GM21390 (cell line): Measurements from ENCODE around the gene PDZRN4.
"Not testable (repeated sequence)": the region's sequence is repeated elsewhere in the genome, so short reads cannot be mapped to it uniquely, and the experiment has no call there.

Experiments
- ATAC-seq: cut with Tn5 transposase; IDR thresholded peaks from one replicate; pipeline ENCODE4 v1.9.1; 2021; ENCODE audit not compliant: unreplicated experiment

Gene PDZRN4

GRCh38 chr12:41277946-41278267 is 89.8 kb downstream of the PDZRN4 start:
- ATAC-seq: no peak

GRCh38 chr12:41280341-41281095 is 92.4 kb downstream of the PDZRN4 start:
- ATAC-seq: not testable (repeated sequence)

GRCh38 chr12:41285470-41285869 is 97.3 kb downstream of the PDZRN4 start:
- not testable (repeated sequence) for ATAC-seq

GRCh38 chr12:41286426-41286825 is 98.3 kb downstream of the PDZRN4 start:
- ATAC-seq: no peak

- peak; percentile 68 for ATAC-seq
Observed at GRCh38 chr12:41287500-41288141, 99.5 kb downstream of the PDZRN4 start.

GRCh38 chr12:41288142-41288811 is 100.2 kb downstream of the PDZRN4 start:
- ATAC-seq: no peak

- no peak for ATAC-seq
Observed at GRCh38 chr12:41289501-41289900, 101.4 kb downstream of the PDZRN4 start.

GRCh38 chr12:41293011-41293410 is 104.9 kb downstream of the PDZRN4 start:
- no peak for ATAC-seq

GRCh38 chr12:41293461-41293860 is 105.3 kb downstream of the PDZRN4 start:
- no peak for ATAC-seq

- no peak for ATAC-seq
Observed at GRCh38 chr12:41302979-41303403, 114.9 kb downstream of the PDZRN4 start.

GRCh38 chr12:41304526-41304925 is 116.4 kb downstream of the PDZRN4 start:
- ATAC-seq: no peak

- ATAC-seq: no peak
Observed at GRCh38 chr12:41310367-41310766, 122.2 kb downstream of the PDZRN4 start.

- no peak for ATAC-seq
Observed at GRCh38 chr12:41311883-41312282, 123.8 kb downstream of the PDZRN4 start.

GRCh38 chr12:41312451-41312850 is 124.3 kb downstream of the PDZRN4 start:
- not testable (repeated sequence) for ATAC-seq

- no peak for ATAC-seq
Observed at GRCh38 chr12:41325336-41325735, 137.2 kb downstream of the PDZRN4 start.

GRCh38 chr12:41327096-41327895 is 139.2 kb downstream of the PDZRN4 start:
- ATAC-seq: no peak

- no peak for ATAC-seq
Observed at GRCh38 chr12:41333974-41334373, 145.9 kb downstream of the PDZRN4 start.

- ATAC-seq: no peak
Observed at GRCh38 chr12:41334390-41334789, 146.3 kb downstream of the PDZRN4 start.

GRCh38 chr12:41336041-41336549 is 148.0 kb downstream of the PDZRN4 start:
- ATAC-seq: no peak

GRCh38 chr12:41339784-41340183 is 151.7 kb downstream of the PDZRN4 start:
- ATAC-seq: no peak
